HepG2 (cell line): ENCODE data around the gene SLC25A19. TPM values are rescaled to one million over a fixed set of nuclear protein-coding genes. Genes with fewer than 3 reads are reported as not detected.

Experiments
- ATAC-seq: fragments of 200-7000 bp; cut with Tn5 transposase; 3 replicates; pipeline ENCODE4 v1.9.1; 2020; ENCODE audit warnings: mild to moderate bottlenecking, moderate library complexity
- BruUV-seq: library from RNA; stranded (reverse); fragments of 400-500 nt; replicated peaks from 2 replicates; lab custom pipeline; 2021; lab: Mats Ljungman, UMichigan
- CTCF ChIA-PET: fragments of 300-600 bp; formaldehyde crosslinking; extraction: SDS; loops from one replicate; lab custom pipeline; 2021; ENCODE audit warnings: low total read pairs, inconsistent platforms, low intra/inter-chr PET ratio; lab: Yijun Ruan, JAX
- POLR2A ChIA-PET: fragments of 350-600 bp; sonication (Branson Sonifier 250); formaldehyde crosslinking; loops from one replicate; lab custom pipeline; 2020; ENCODE audit warnings: antibody characterized with exemption, inconsistent platforms; lab: Yijun Ruan, JAX
- DNase-seq: peaks from one replicate; pipeline ENCODE4 v3.0.0-alpha.2; 2015; ENCODE audit warnings: low spot score
- FAIRE-seq: peaks from 3 replicates; lab custom pipeline; 2011; peaks lifted over from hg19 to GRCh38; lab: Jason Lieb, UNC
- H2AFZ ChIP-seq: one replicate; pipeline ENCODE4 v1.6.1; 2011; ENCODE audit warnings: low read length, inconsistent platforms
- H3K27ac ChIP-seq: fragments of 300-600 bp; 3 replicates; pipeline ENCODE4 v1.8.0; 2011; ENCODE audit warnings: mixed run types, mild to moderate bottlenecking, mixed read lengths, low read length, inconsistent platforms; ENCODE audit not compliant: insufficient read depth; ENCODE audit errors: extremely low read length
- H3K27me3 ChIP-seq, 2 experiments: fragments of 200-600 bp in 1 of 2; 2 replicates in 1 of 2; 3 replicates in 1 of 2; pipeline versions ENCODE4 v1.6.0 to v1.8.0; 2011; ENCODE audit warnings: low read length in 2 of 2, mild to moderate bottlenecking in 2 of 2, moderate library complexity in 2 of 2, inconsistent platforms in 1 of 2; ENCODE audit not compliant: insufficient read depth in 2 of 2, control insufficient read depth in 1 of 2
- H3K36me3 ChIP-seq, 2 experiments: fragments of 200-600 bp in 1 of 2; replicated peaks in 1 of 2; 2 replicates in 1 of 2; 3 replicates in 1 of 2; pipeline versions ENCODE4 v1.5.1 to v1.8.0; 2011; ENCODE audit warnings: low read length in 2 of 2, inconsistent platforms in 1 of 2; ENCODE audit not compliant: insufficient read depth in 2 of 2, control insufficient read depth in 1 of 2
- H3K4me1 ChIP-seq: 2 replicates; pipeline ENCODE4 v1.5.1; 2012; ENCODE audit warnings: low read length, inconsistent platforms; ENCODE audit not compliant: insufficient read depth
- H3K4me2 ChIP-seq: 2 replicates; pipeline ENCODE4 v1.6.0; 2011; ENCODE audit warnings: low read depth, low read length, inconsistent platforms
- H3K4me3 ChIP-seq, 3 experiments: fragments of 200-600 bp in 1 of 3; sonication (generic), shearing (Covaris generic) in 1 of 3; replicated peaks in 1 of 3; 2 replicates each; pipeline ENCODE4 v1.5.1; 2011 to 2016; ENCODE audit warnings: low read length in 3 of 3, inconsistent platforms in 2 of 3, low read depth in 2 of 3, mild to moderate bottlenecking in 2 of 3, control low read depth in 1 of 3, mixed read lengths in 1 of 3; ENCODE audit not compliant: insufficient read depth in 1 of 3
- H3K79me2 ChIP-seq: one replicate; pipeline ENCODE4 v1.6.1; 2011; ENCODE audit warnings: low read length, inconsistent platforms; ENCODE audit not compliant: insufficient read depth
- H3K9ac ChIP-seq: 2 replicates; pipeline ENCODE4 v1.6.0; 2011; ENCODE audit warnings: mild to moderate bottlenecking, low read depth, low read length, inconsistent platforms; ENCODE audit not compliant: insufficient read depth
- H3K9me3 ChIP-seq: 2 replicates; pipeline ENCODE4 v1.5.1; 2012; ENCODE audit warnings: mild to moderate bottlenecking, low read length
- H4K20me1 ChIP-seq: 2 replicates; pipeline ENCODE4 v1.6.0; 2011; ENCODE audit warnings: inconsistent platforms, mild to moderate bottlenecking, low read length, moderate library complexity; ENCODE audit not compliant: insufficient read depth
- BRD4 ChIP-seq: sonication (generic); formaldehyde crosslinking; IDR thresholded peaks from 2 replicates; pipeline ENCODE4 v1.4.0; 2020; ENCODE audit warnings: missing genetic modification reagents
- ETV5 ChIP-seq: IDR thresholded peaks from 2 replicates; pipeline ENCODE4 v1.6.1; 2018; ENCODE audit warnings: missing biosample characterization, missing genetic modification reagents, inconsistent platforms, borderline replicate concordance
- JUND ChIP-seq: sonication (generic); formaldehyde crosslinking; IDR thresholded peaks from 2 replicates; pipeline ENCODE4 v1.8.0; 2022; ENCODE audit warnings: mild to moderate bottlenecking, missing genetic modification reagents
- KMT2A ChIP-seq: sonication (generic); formaldehyde crosslinking; IDR thresholded peaks from 2 replicates; pipeline ENCODE4 v1.4.0; 2020; ENCODE audit warnings: missing genetic modification reagents
- ZNF543 ChIP-seq: sonication (generic); formaldehyde crosslinking; IDR thresholded peaks from 2 replicates; pipeline ENCODE4 v1.4.0; 2020; ENCODE audit warnings: mild to moderate bottlenecking, missing genetic modification reagents
- WGBS: methylation state at CpG from one replicate; pipeline ENCODE4 v1.1.6; 2017; ENCODE audit warnings: low lambda C conversion rate; 5-methylcytosine and 5-hydroxymethylcytosine counted together
- in situ Hi-C: cut with HindIII; loops from 2 replicates; pipeline ENCODE4 v1.10.0; 2017; ENCODE audit warnings: low pct_unique_long_range_greater_than_20kb; ENCODE audit not compliant: extremely low pct_ligation_motif_present
- intact Hi-C: fragments of 100-400 bp; cut with micrococcal nuclease; formaldehyde crosslinking; loops from one replicate; pipeline ENCODE4 v1.10.0; 2022; ENCODE audit not compliant: unreplicated experiment
- polyA plus RNA-seq, 8 experiments: library from polyadenylated mRNA; depleted of rRNA in 3 of 8; stranded (reverse) in 7 of 8; unstranded in 1 of 8; fragments of >200 nt; fragmentation: Illumina TruSeq in 4 of 8; extraction: Trizol in 4 of 8; gene quantifications; 2 replicates each; pipeline versions ENCODE4 v1.2.1 to v1.2.3, GENCODE V29; 2011 to 2016; ENCODE audit warnings: low read depth in 4 of 8, missing spikeins in 1 of 8, mixed read lengths in 1 of 8; ENCODE audit not compliant: insufficient read depth in 1 of 8
- total RNA-seq, 5 experiments: library from RNA; depleted of rRNA; stranded (reverse); fragments of >200 nt; fragmentation: Illumina TruSeq; extraction: Trizol; gene quantifications; 2 replicates each; pipeline ENCODE4 v1.2.3, GENCODE V29; 2016; ENCODE audit warnings: low read depth in 1 of 5
- TF ChIP-seq, protein P1 (sequence below): sonication (generic); formaldehyde crosslinking; conservative IDR thresholded peaks from 2 replicates; pipeline ENCODE4 v1.4.0; 2020; ENCODE audit warnings: mild to moderate bottlenecking, missing genetic modification reagents, moderate library complexity
- TF ChIP-seq, protein P2 (sequence below): sonication (generic); formaldehyde crosslinking; IDR thresholded peaks from 2 replicates; pipeline ENCODE4 v1.8.0; 2022; ENCODE audit warnings: mild to moderate bottlenecking, missing genetic modification reagents, borderline replicate concordance

The SLC25A19 gene
- total and polyA plus RNA-seq, 2 of the 13 experiments (the other 11 are each of a cell fraction or from before 2014, with no cell fraction given): 24.4 to 41.4 TPM

DNA sequence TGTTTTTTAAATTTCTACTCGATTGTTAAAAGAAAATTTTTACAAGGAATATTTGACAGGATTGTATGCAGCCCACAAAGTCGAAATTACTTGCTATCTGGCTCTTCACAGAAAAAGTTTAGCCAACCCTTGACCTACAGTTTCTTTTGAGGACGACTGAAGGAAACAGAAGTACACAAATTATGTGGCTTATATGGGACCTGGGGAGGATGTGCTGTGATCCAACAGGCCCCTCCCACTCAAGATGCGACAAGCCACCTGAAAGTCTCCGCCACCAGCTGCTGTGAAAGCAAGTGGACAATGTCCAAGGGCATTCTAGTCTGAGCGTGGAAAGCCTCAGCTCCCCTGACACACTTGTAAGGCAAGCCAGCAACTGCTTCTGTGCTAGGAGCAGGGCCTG lies 42.4 kb upstream of the SLC25A19 start (continued):
- TF ChIP-seq, protein P1, sequence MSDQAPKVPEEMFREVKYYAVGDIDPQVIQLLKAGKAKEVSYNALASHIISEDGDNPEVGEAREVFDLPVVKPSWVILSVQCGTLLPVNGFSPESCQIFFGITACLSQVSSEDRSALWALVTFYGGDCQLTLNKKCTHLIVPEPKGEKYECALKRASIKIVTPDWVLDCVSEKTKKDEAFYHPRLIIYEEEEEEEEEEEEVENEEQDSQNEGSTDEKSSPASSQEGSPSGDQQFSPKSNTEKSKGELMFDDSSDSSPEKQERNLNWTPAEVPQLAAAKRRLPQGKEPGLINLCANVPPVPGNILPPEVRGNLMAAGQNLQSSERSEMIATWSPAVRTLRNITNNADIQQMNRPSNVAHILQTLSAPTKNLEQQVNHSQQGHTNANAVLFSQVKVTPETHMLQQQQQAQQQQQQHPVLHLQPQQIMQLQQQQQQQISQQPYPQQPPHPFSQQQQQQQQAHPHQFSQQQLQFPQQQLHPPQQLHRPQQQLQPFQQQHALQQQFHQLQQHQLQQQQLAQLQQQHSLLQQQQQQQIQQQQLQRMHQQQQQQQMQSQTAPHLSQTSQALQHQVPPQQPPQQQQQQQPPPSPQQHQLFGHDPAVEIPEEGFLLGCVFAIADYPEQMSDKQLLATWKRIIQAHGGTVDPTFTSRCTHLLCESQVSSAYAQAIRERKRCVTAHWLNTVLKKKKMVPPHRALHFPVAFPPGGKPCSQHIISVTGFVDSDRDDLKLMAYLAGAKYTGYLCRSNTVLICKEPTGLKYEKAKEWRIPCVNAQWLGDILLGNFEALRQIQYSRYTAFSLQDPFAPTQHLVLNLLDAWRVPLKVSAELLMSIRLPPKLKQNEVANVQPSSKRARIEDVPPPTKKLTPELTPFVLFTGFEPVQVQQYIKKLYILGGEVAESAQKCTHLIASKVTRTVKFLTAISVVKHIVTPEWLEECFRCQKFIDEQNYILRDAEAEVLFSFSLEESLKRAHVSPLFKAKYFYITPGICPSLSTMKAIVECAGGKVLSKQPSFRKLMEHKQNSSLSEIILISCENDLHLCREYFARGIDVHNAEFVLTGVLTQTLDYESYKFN: no peak

DNA sequence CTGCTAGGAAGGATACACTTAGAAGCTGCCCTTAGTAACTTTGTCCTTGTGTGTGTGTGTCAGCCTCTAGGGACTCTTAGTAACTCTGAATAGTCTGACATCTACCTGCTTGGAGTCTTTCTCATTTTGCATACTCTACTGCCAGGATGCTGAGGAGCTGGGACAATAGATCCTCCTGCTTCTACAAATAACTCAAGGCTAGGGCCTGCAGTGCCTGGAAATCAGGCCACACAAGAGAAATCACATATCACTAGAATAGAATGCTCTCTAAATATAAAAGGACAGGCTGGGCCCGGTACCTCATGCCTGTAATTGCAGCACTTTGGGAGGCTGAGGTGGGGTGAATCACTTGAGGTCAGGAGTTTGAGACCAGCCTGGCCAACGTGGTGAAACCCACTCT lies 38.5 kb upstream of the SLC25A19 start:
- in situ Hi-C loops: loop anchor here (5.0 kb wide), 1 partner anchor 65 kb away; no protein-coding TSS in a partner anchor
- ChIA-PET CTCF (no interaction called here), POLR2A (no interaction called here)
- Histone ChIP-seq H3K9me3 (no peaks in the 10 kb centered on the region), H2AFZ (no peak overlapping the region), H4K20me1 (peaks cover 4% of the 10 kb centered on the region; the same call in 1 of the 2 replicates), H3K79me2 (peaks cover 9% of the 10 kb centered on the region), H3K4me3 (no peak overlapping the region), H3K27me3 (no peaks in the 10 kb centered on the region), H3K27ac (no peak overlapping the region), H3K9ac (no peak overlapping the region), H3K36me3 (peaks cover 19 to 62% of the 10 kb centered on the region in 2 experiments), H3K4me1 (peaks cover 13% of the 10 kb centered on the region), H3K4me2 (no peak overlapping the region)
- intact Hi-C loops: no loop called here
- no peak for FAIRE-seq
- no peak for ATAC-seq
- DNase-seq: no peak
- BruUV-seq: no TSS peak
- 98% methylated on average over 2 of the region's 2 CpGs for WGBS
- TF ChIP-seq, protein P2, sequence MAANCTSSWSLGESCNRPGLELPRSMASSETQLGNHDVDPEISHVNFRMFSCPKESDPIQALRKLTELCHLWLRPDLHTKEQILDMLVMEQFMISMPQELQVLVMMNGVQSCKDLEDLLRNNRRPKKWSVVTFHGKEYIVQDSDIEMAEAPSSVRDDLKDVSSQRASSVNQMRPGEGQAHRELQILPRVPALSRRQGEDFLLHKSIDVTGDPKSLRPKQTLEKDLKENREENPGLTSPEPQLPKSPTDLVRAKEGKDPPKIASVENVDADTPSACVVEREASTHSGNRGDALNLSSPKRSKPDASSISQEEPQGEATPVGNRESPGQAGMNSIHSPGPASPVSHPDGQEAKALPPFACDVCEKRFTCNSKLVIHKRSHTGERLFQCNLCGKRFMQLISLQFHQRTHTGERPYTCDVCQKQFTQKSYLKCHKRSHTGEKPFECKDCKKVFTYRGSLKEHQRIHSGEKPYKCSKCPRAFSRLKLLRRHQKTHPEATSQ: no peak
- no peak for TF ChIP-seq ETV5 (CRISPR knock-in tag)
- TF ChIP-seq KMT2A (CRISPR knock-in tag): no peak
- no peak for TF ChIP-seq JUND
- no peak for TF ChIP-seq ZNF543
- no peak for TF ChIP-seq BRD4
